GM21528 (cell line): ENCODE data around the gene BMPR1B.

Experiments used
- ATAC-seq: cut with Tn5 transposase; IDR thresholded peaks from one replicate; pipeline ENCODE4 v1.9.1; 2021; ENCODE audit warnings: mild to moderate bottlenecking, moderate library complexity; ENCODE audit not compliant: unreplicated experiment, low FRiP score

The BMPR1B gene

GRCh38 chr4:94944726-94945125 lies 187.0 kb downstream of the BMPR1B start:
- no peak for ATAC-seq

GRCh38 chr4:94947681-94948108 lies 189.9 kb downstream of the BMPR1B start:
- no peak for ATAC-seq

- no peak for ATAC-seq
These were observed 196.5 kb downstream of the BMPR1B start for GRCh38 chr4:94954251-94954650.

- ATAC-seq, result no peak
These were observed 199.3 kb downstream of the BMPR1B start for GRCh38 chr4:94957030-94957429.

- ATAC-seq, result no peak
These were observed 201.6 kb downstream of the BMPR1B start for GRCh38 chr4:94959307-94959706.

GRCh38 chr4:94960708-94961107 lies 203.0 kb downstream of the BMPR1B start:
- ATAC-seq, result no peak

GRCh38 chr4:94961420-94961819 lies 203.7 kb downstream of the BMPR1B start:
- ATAC-seq, result no peak

GRCh38 chr4:94962484-94962883 lies 204.7 kb downstream of the BMPR1B start:
- no peak for ATAC-seq

GRCh38 chr4:94965852-94966251 lies 208.1 kb downstream of the BMPR1B start:
- no peak for ATAC-seq

- no peak for ATAC-seq
These were observed 210.7 kb downstream of the BMPR1B start for GRCh38 chr4:94968493-94968892.

GRCh38 chr4:94970650-94971049 lies 212.9 kb downstream of the BMPR1B start:
- no peak for ATAC-seq

GRCh38 chr4:94974773-94975172 lies 217.0 kb downstream of the BMPR1B start:
- no peak for ATAC-seq

GRCh38 chr4:94976371-94977011 lies 218.7 kb downstream of the BMPR1B start:
- ATAC-seq, result no peak

GRCh38 chr4:94978904-94979303 lies 221.1 kb downstream of the BMPR1B start:
- no peak for ATAC-seq

- ATAC-seq, result no peak
These were observed 221.9 kb downstream of the BMPR1B start for GRCh38 chr4:94979621-94980020.

GRCh38 chr4:94995684-94996394 lies 238.1 kb downstream of the BMPR1B start:
- ATAC-seq, result no peak

- no peak for ATAC-seq
These were observed 242.4 kb downstream of the BMPR1B start for GRCh38 chr4:95000076-95000648.

GRCh38 chr4:95004912-95005311 lies 247.2 kb downstream of the BMPR1B start:
- no peak for ATAC-seq

- no peak for ATAC-seq
These were observed 250.2 kb downstream of the BMPR1B start for GRCh38 chr4:95007998-95008397.

- no peak for ATAC-seq
These were observed 255.5 kb downstream of the BMPR1B start for GRCh38 chr4:95013236-95013635.

GRCh38 chr4:95014068-95014467 lies 256.3 kb downstream of the BMPR1B start:
- ATAC-seq, result no peak
